ENCODE results near the gene RAB39B. TPM values are rescaled to one million over a fixed set of nuclear protein-coding genes. Genes with fewer than 3 reads are reported as not detected.

The RAB39B gene
- total RNA-seq, 1 donor from 2014 or later: 8.1 TPM

GRCh38 chrX:155216179-155216939 is 47.9 kb downstream of the RAB39B start, which contains the start of gene VBP1:
TSS of gene VBP1 (plus strand) at chrX:155216460. CDS start at chrX:155216483, 23 bp downstream.
- no peak for TF ChIP-seq CTCF (IDR thresholded peaks at IDR 0.05)
- intact Hi-C loops (cut with micrococcal nuclease): loop anchor here (1.0 to 5.0 kb wide), 6 partner anchors 48 to 396 kb away; partner anchors contain the start of genes FUNDC2, RAB39B, SPRY3 and TMLHE
- ATAC-seq (ENCODE audit: low read depth) (peak; percentile 98), DNase-seq (peak; percentile 66)
- Mint-ChIP-seq H3K27ac (peak within 1 kb of the TSS; percentile 91), H3K9me3 (no peaks in the 10 kb centered on the region), H3K4me1 (peaks cover 18% of the 10 kb centered on the region), H3K36me3 (ENCODE audit: low read depth) (peaks cover 5% of the 10 kb centered on the region), H3K4me3 (peak within 1 kb of the TSS; percentile 90), H3K27me3 (no peaks in the 10 kb centered on the region)
- ChIA-PET POLR2A (interaction anchor here (0.6 to 2.4 kb wide), 8 partner anchors 12 to 454 kb away, joined by 3 to 7 read pairs (median 5); partner anchors contain the start of genes BRCC3, DKC1, FUNDC2 and RAB39B), CTCF (interaction anchor here (0.8 to 1.9 kb wide), 4 partner anchors 12 to 299 kb away, joined by 3 to 8 read pairs (median 3); no protein-coding TSS in a partner anchor)

DNA sequence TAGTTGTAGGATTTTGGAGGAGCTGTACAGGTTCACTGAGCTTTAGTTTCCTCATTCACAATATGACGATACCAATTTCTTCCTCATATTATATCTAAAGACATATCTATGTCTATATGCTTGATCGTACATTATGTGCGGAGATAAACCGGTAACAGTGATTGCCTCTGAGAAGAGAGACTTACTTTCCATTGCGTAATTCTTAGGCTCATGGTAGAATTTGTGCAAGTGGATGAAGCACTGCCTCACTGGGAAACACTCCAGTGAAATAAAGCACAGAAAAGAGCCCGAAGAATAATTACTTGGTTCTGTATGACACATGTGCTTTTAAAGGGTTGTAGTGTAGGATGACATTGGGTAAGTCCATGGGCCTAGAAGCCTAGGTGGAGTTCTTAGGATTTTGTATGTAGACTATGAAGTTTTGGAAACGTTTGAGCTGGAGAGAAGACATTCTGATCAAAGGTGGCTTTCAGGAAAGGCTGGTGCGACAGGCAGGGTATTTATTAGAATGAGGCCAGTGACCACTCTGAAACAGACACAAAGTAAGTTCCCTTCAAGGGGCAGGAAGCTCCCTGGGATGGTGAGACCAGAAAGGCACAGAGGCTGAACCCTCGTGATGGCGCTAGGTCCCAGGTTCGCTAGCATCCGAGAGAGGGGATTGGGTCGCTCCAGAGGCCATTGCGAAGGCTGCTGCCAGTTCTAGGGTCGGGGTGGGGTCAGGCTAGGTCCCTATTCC is 48.7 kb downstream of the RAB39B start:
- TF ChIP-seq CTCF (IDR thresholded peaks at IDR 0.05): no peak
- no peaks in the 10 kb centered on the region for H3K27me3 Mint-ChIP-seq
- peak overlapping the region; percentile 91 for H3K27ac Mint-ChIP-seq
- H3K4me1 Mint-ChIP-seq: peaks cover 18% of the 10 kb centered on the region
- intact Hi-C loops (cut with micrococcal nuclease): loop anchor here (1.0 to 5.0 kb wide), 6 partner anchors 49 to 397 kb away; partner anchors contain the start of genes FUNDC2, RAB39B, SPRY3 and TMLHE
- ATAC-seq (ENCODE audit: low read depth) (no peak), DNase-seq (no peak)
- CTCF ChIA-PET: interaction anchor here (1.5 to 1.9 kb wide), 2 partner anchors 20 to 121 kb away, joined by 3 to 8 read pairs; no protein-coding TSS in a partner anchor
- H3K4me3 Mint-ChIP-seq: peak overlapping the region; percentile 90
- no peaks in the 10 kb centered on the region for H3K9me3 Mint-ChIP-seq
- POLR2A ChIA-PET: interaction anchor here (0.7 to 2.4 kb wide), 5 partner anchors 15 to 453 kb away, joined by 3 to 7 read pairs (median 5); partner anchors contain the start of genes BRCC3, DKC1, FUNDC2 and SPRY3
- peaks cover 4% of the 10 kb centered on the region for H3K36me3 Mint-ChIP-seq (ENCODE audit: low read depth)

DNA sequence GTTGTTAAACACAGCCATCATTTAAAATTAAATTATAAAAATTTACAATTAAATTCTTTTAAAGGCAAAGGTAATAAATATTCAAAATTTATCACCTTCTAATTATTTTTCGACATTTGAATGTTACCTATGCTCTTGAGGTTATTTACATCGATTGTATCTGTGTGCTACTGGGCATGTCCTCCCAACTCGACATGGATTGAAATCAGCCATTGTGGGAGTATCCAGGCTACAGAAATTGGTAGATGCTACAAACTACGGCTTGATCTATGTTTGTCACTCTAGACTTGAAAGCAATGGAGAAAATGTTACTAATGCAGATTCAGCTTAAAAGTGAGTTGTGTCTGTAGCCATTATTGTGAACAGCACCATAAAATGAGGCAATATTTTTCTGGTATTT is 50.6 kb downstream of the RAB39B start:
- TF ChIP-seq CTCF (IDR thresholded peaks at IDR 0.05): no peak
- peaks cover 2% of the 10 kb centered on the region for H3K36me3 Mint-ChIP-seq (ENCODE audit: low read depth)
- intact Hi-C loops (cut with micrococcal nuclease): no loop called here
- no peak for DNase-seq
- no peak for ATAC-seq (ENCODE audit: low read depth)
- H3K4me3 Mint-ChIP-seq: no peak overlapping the region
- H3K9me3 Mint-ChIP-seq: no peaks in the 10 kb centered on the region
- H3K4me1 Mint-ChIP-seq: peaks cover 15% of the 10 kb centered on the region
- H3K27ac Mint-ChIP-seq: no peak overlapping the region
- CTCF ChIA-PET: no interaction called here
- POLR2A ChIA-PET: no interaction called here
- no peaks in the 10 kb centered on the region for H3K27me3 Mint-ChIP-seq

GRCh38 chrX:155211208-155211607 is 53.1 kb downstream of the RAB39B start:
- no peak for DNase-seq
- Mint-ChIP-seq H3K9me3 (no peaks in the 10 kb centered on the region), H3K36me3 (ENCODE audit: low read depth) (no peaks in the 10 kb centered on the region), H3K4me3 (no peak overlapping the region), H3K27ac (no peak overlapping the region), H3K4me1 (no peaks in the 10 kb centered on the region), H3K27me3 (no peaks in the 10 kb centered on the region)
- ChIA-PET CTCF (no interaction called here), POLR2A (no interaction called here)
- intact Hi-C loops (cut with micrococcal nuclease): no loop called here
- TF ChIP-seq CTCF (IDR thresholded peaks at IDR 0.05): no peak
- no peak for ATAC-seq (ENCODE audit: low read depth)

Other genes with a start within 250 kb of the RAB39B start
- 1.1 and 2.0 TPM in 2 replicates for gene F8, start 241.8 kb downstream of the RAB39B start, total RNA-seq
- gene FUNDC2, start 237.6 kb downstream of the RAB39B start, total RNA-seq: 62.0 and 67.6 TPM in 2 replicates
- gene CMC4, start 193.4 kb downstream of the RAB39B start, total RNA-seq: 4.7 and 5.3 TPM in 2 replicates
- gene MTCP1, start 193.4 kb downstream of the RAB39B start, total RNA-seq: 19.5 and 21.2 TPM in 2 replicates
- 20.1 and 21.1 TPM in 2 replicates for gene BRCC3, start 193.0 kb downstream of the RAB39B start, total RNA-seq
- 40.6 and 43.9 TPM in 2 replicates for gene VBP1, start 48.0 kb downstream of the RAB39B start, total RNA-seq
- gene CLIC2, start 70.1 kb upstream of the RAB39B start, total RNA-seq: 0.44 and 0.80 TPM in 2 replicates
- gene F8A2, start 117.6 kb upstream of the RAB39B start, total RNA-seq: not detected in 2 replicates
- gene F8A3, start 194.1 kb upstream of the RAB39B start, total RNA-seq: 9.4 and 11.6 TPM in 2 replicates

Measured in activated B cell treated with CpG ODN at 0.5 μM for 24 hours (primary cell).